HEK293 (cell line): ENCODE measurements around the gene USP32.

Source experiments
- CTCF ChIA-PET: fragments of 350-600 bp; formaldehyde crosslinking; extraction: SDS; loops from one replicate; lab custom pipeline; 2021; ENCODE audit warnings: antibody characterized with exemption; lab: Yijun Ruan, JAX
- POLR2A ChIA-PET: fragments of 300-600 bp; formaldehyde crosslinking; extraction: SDS; loops from one replicate; lab custom pipeline; 2020; ENCODE audit warnings: antibody characterized with exemption, inconsistent platforms; lab: Yijun Ruan, JAX
- H3K27ac ChIP-seq: fragments of 200-500 bp; sonication (Bioruptor generic); 2 replicates; pipeline ENCODE4 v1.5.1; 2014; ENCODE audit warnings: low read depth, low read length, control low read depth, inconsistent platforms; ENCODE audit errors: extremely low read depth
- H3K36me3 ChIP-seq, 2 experiments: fragments of 200-500 bp in 1 of 2; sonication (Bioruptor generic) in 1 of 2; 1 replicate in 1 of 2; 2 replicates in 1 of 2; pipeline ENCODE4 v1.5.1; 2014 to 2017; ENCODE audit warnings: inconsistent platforms in 2 of 2, low read length in 2 of 2; ENCODE audit not compliant: control insufficient read depth in 2 of 2, insufficient read depth in 1 of 2
- H3K4me1 ChIP-seq: fragments of 200-500 bp; sonication (Bioruptor generic); 2 replicates; pipeline ENCODE4 v1.5.1; 2014; ENCODE audit warnings: mild to moderate bottlenecking, low read length, inconsistent platforms; ENCODE audit not compliant: control insufficient read depth, insufficient read depth
- H3K4me3 ChIP-seq: 2 replicates; pipeline ENCODE4 v1.5.1; 2011; ENCODE audit warnings: low read depth, mild to moderate bottlenecking, control low read depth, low read length, moderate library complexity
- H3K9me3 ChIP-seq: fragments of 200-500 bp; sonication (Bioruptor generic); 2 replicates; pipeline ENCODE4 v1.5.1; 2014; ENCODE audit warnings: low read depth, low read length, inconsistent platforms; ENCODE audit not compliant: control insufficient read depth, insufficient read depth
- BCL6B ChIP-seq: fragments of 450-650 bp; formaldehyde crosslinking; IDR thresholded peaks from 2 replicates; pipeline ENCODE4 v1.5.1; 2017; ENCODE audit warnings: missing biosample characterization, missing genetic modification characterization
- CTCF ChIP-seq: fragments of 450-650 bp; formaldehyde crosslinking; IDR thresholded peaks from 2 replicates; pipeline ENCODE4 v1.5.1; 2016; ENCODE audit warnings: missing biosample characterization, missing genetic modification characterization
- KLF10 ChIP-seq: fragments of 450-650 bp; IDR thresholded peaks from 2 replicates; pipeline ENCODE4 v1.5.1; 2018; ENCODE audit warnings: missing biosample characterization, mild to moderate bottlenecking, missing genetic modification characterization
- MEIS1 ChIP-seq: sonication (generic); formaldehyde crosslinking; IDR thresholded peaks from 2 replicates; pipeline ENCODE4 v1.8.1; 2022; ENCODE audit warnings: missing genetic modification reagents, mild to moderate bottlenecking, borderline replicate concordance
- MYNN ChIP-seq: fragments of 450-650 bp; formaldehyde crosslinking; IDR thresholded peaks from 2 replicates; pipeline ENCODE4 v1.5.1; 2016; ENCODE audit warnings: missing biosample characterization, missing genetic modification characterization, borderline replicate concordance
- OSR2 ChIP-seq: fragments of 450-650 bp; formaldehyde crosslinking; IDR thresholded peaks from 2 replicates; pipeline ENCODE4 v1.5.1; 2016; ENCODE audit warnings: missing biosample characterization, missing genetic modification characterization
- PBX3 ChIP-seq: sonication (generic); formaldehyde crosslinking; IDR thresholded peaks from 2 replicates; pipeline ENCODE4 v1.8.1; 2022; ENCODE audit warnings: mild to moderate bottlenecking, moderate library complexity, missing genetic modification reagents
- YY1 ChIP-seq: fragments of 450-650 bp; formaldehyde crosslinking; IDR thresholded peaks from 2 replicates; pipeline ENCODE4 v1.5.1; 2018; ENCODE audit warnings: missing biosample characterization, missing genetic modification characterization
- ZBTB1 ChIP-seq: fragments of 450-650 bp; formaldehyde crosslinking; IDR thresholded peaks from 2 replicates; pipeline ENCODE4 v1.5.1; 2016; ENCODE audit warnings: missing biosample characterization, missing genetic modification characterization
- ZBTB44 ChIP-seq: fragments of 450-650 bp; IDR thresholded peaks from 2 replicates; pipeline ENCODE4 v1.5.1; 2018; ENCODE audit warnings: missing biosample characterization, mild to moderate bottlenecking, missing genetic modification characterization
- ZBTB6 ChIP-seq: fragments of 450-650 bp; formaldehyde crosslinking; IDR thresholded peaks from 2 replicates; pipeline ENCODE4 v1.5.1; 2017; ENCODE audit warnings: missing biosample characterization, missing genetic modification characterization
- ZIC2 ChIP-seq: fragments of 450-650 bp; formaldehyde crosslinking; IDR thresholded peaks from 2 replicates; pipeline ENCODE4 v1.5.1; 2016; ENCODE audit warnings: missing biosample characterization, missing genetic modification characterization
- ZNF121 ChIP-seq: fragments of 450-650 bp; formaldehyde crosslinking; IDR thresholded peaks from 2 replicates; pipeline ENCODE4 v1.5.1; 2016; ENCODE audit warnings: missing biosample characterization, missing genetic modification characterization
- ZNF169 ChIP-seq: fragments of 450-650 bp; formaldehyde crosslinking; IDR thresholded peaks from 2 replicates; pipeline ENCODE4 v1.5.1; 2016; ENCODE audit warnings: missing biosample characterization, missing genetic modification characterization
- ZNF184 ChIP-seq: fragments of 450-650 bp; IDR thresholded peaks from 2 replicates; pipeline ENCODE4 v1.5.1; 2018; ENCODE audit warnings: missing biosample characterization, mild to moderate bottlenecking, missing genetic modification characterization
- ZNF202 ChIP-seq: fragments of 450-650 bp; formaldehyde crosslinking; IDR thresholded peaks from 2 replicates; pipeline ENCODE4 v1.5.1; 2016; ENCODE audit warnings: missing biosample characterization, missing genetic modification characterization, borderline replicate concordance
- ZNF214 ChIP-seq: fragments of 450-650 bp; formaldehyde crosslinking; IDR thresholded peaks from 2 replicates; pipeline ENCODE4 v1.5.1; 2017; ENCODE audit warnings: missing biosample characterization, mild to moderate bottlenecking, missing genetic modification characterization, borderline replicate concordance
- ZNF23 ChIP-seq: fragments of 450-650 bp; formaldehyde crosslinking; IDR thresholded peaks from 2 replicates; pipeline ENCODE4 v1.5.1; 2016; ENCODE audit warnings: missing biosample characterization, missing genetic modification characterization, borderline replicate concordance
- ZNF239 ChIP-seq: fragments of 450-650 bp; formaldehyde crosslinking; IDR thresholded peaks from 2 replicates; pipeline ENCODE4 v1.5.1; 2016; ENCODE audit warnings: missing biosample characterization, missing genetic modification characterization
- ZNF274 ChIP-seq, 2 experiments: fragments of 200-500 bp in 1 of 2; fragments of 450-650 bp in 1 of 2; sonication (Bioruptor generic) in 1 of 2; formaldehyde crosslinking in 1 of 2; IDR thresholded peaks; 2 replicates each; pipeline versions ENCODE4 v1.5.1 to v1.6.1; 2014 to 2016; ENCODE audit warnings: borderline replicate concordance in 1 of 2, inconsistent platforms in 1 of 2, low read length in 1 of 2, missing biosample characterization in 1 of 2, missing genetic modification characterization in 1 of 2
- ZNF488 ChIP-seq: fragments of 450-650 bp; formaldehyde crosslinking; IDR thresholded peaks from 2 replicates; pipeline ENCODE4 v1.5.1; 2016; ENCODE audit warnings: missing biosample characterization, missing genetic modification characterization
- ZNF621 ChIP-seq: fragments of 450-650 bp; formaldehyde crosslinking; IDR thresholded peaks from 2 replicates; pipeline ENCODE4 v1.5.1; 2017; ENCODE audit warnings: missing biosample characterization, missing genetic modification characterization
- ZNF629 ChIP-seq: fragments of 450-650 bp; formaldehyde crosslinking; IDR thresholded peaks from 2 replicates; pipeline ENCODE4 v1.5.1; 2017; ENCODE audit warnings: missing biosample characterization, missing genetic modification characterization
- ZNF664 ChIP-seq: fragments of 450-650 bp; formaldehyde crosslinking; IDR thresholded peaks from 2 replicates; pipeline ENCODE4 v1.5.1; 2016; ENCODE audit warnings: missing biosample characterization, missing genetic modification characterization
- ZNF670 ChIP-seq: fragments of 450-650 bp; formaldehyde crosslinking; IDR thresholded peaks from 2 replicates; pipeline ENCODE4 v1.5.1; 2016; ENCODE audit warnings: missing biosample characterization, missing genetic modification characterization, low read depth
- ZNF777 ChIP-seq: fragments of 450-650 bp; formaldehyde crosslinking; IDR thresholded peaks from 2 replicates; pipeline ENCODE4 v1.5.1; 2017; ENCODE audit warnings: missing biosample characterization, missing genetic modification characterization, borderline replicate concordance
- ZSCAN16 ChIP-seq: fragments of 450-650 bp; formaldehyde crosslinking; IDR thresholded peaks from 2 replicates; pipeline ENCODE4 v1.5.1; 2016; ENCODE audit warnings: missing biosample characterization, missing genetic modification characterization

The USP32 gene

GRCh38 chr17:60358606-60359225 lies 33.2 kb downstream of the USP32 start:
- no peak overlapping the region for H3K4me3 ChIP-seq
- no peak for TF ChIP-seq ZNF184 (tag by site-specific recombination)
- TF ChIP-seq ZNF121 = no peak
- TF ChIP-seq ZNF214 (tag by site-specific recombination) = no peak
- no peak for TF ChIP-seq MYNN (tag by site-specific recombination)
- no peak for TF ChIP-seq MEIS1 (CRISPR knock-in tag)
- no peak for TF ChIP-seq ZNF239 (tag by site-specific recombination)
- TF ChIP-seq ZNF621 = no peak
- no peak for TF ChIP-seq ZNF664 (tag by site-specific recombination)
- no peak for TF ChIP-seq ZIC2 (tag by site-specific recombination)
- no peak for TF ChIP-seq PBX3 (CRISPR knock-in tag)
- TF ChIP-seq YY1 (tag by site-specific recombination) = no peak
- no peak for TF ChIP-seq ZNF202 (tag by site-specific recombination)
- TF ChIP-seq, all 188 proteins: peak for 0
- Histone ChIP-seq H3K36me3 (no peaks in the 10 kb centered on the region), H3K9me3 (no peaks in the 10 kb centered on the region), H3K27ac (no peak overlapping the region), H3K4me1 (peaks cover 18% of the 10 kb centered on the region)
- ChIA-PET POLR2A (no interaction called here), CTCF (interaction anchor here (0.6 kb wide), 3 partner anchors 14 to 845 kb away, joined by 3 to 5 read pairs (median 4); no protein-coding TSS in a partner anchor)

- ChIA-PET POLR2A (no interaction called here), CTCF (interaction anchor here (0.7 to 0.8 kb wide), 2 partner anchors 15 to 17 kb away, joined by 3 read pairs; no protein-coding TSS in a partner anchor)
- no peak overlapping the region for H3K27ac ChIP-seq
- TF ChIP-seq ZBTB44 (tag by site-specific recombination) (no peak), ZNF777 (tag by site-specific recombination) (no peak), ZNF274 (IDR thresholded peaks at IDR 0.05; ENCODE audit: low read length) (no peak), ZNF274 (tag by site-specific recombination; IDR thresholded peaks at IDR 0.05; ENCODE audit: borderline replicate concordance) (no peak), ZNF670 (tag by site-specific recombination) (no peak), OSR2 (tag by site-specific recombination) (0 out of 2 replicates have a peak, but pooled peaks have one; percentile 15), ZNF488 (no peak), ZNF23 (tag by site-specific recombination) (no peak), BCL6B (tag by site-specific recombination) (peak; percentile 47; the same call in 1 of the 2 replicates), ZBTB6 (tag by site-specific recombination) (no peak), KLF10 (tag by site-specific recombination) (0 out of 2 replicates have a peak, but pooled peaks have one; percentile 22), ZNF121 (peak; percentile 74; the same call in 1 of the 2 replicates), ZNF629 (peak; percentile 84), ZNF239 (tag by site-specific recombination) (no peak), ZBTB1 (tag by site-specific recombination) (no peak), CTCF (no peak), ZNF169 (tag by site-specific recombination) (no peak), ZSCAN16 (no peak)
These were observed 35.0 kb downstream of the USP32 start for GRCh38 chr17:60356940-60357339.

More at GRCh38 chr17:60356940-60357339, 35.0 kb downstream of the USP32 start:
- H3K9me3 ChIP-seq = no peaks in the 10 kb centered on the region
- H3K4me3 ChIP-seq = no peak overlapping the region
- H3K36me3 ChIP-seq = no peaks in the 10 kb centered on the region
- peaks cover 18% of the 10 kb centered on the region for H3K4me1 ChIP-seq
